HEK293 (cell line): ENCODE data around the gene METAP1D.

ENCODE experiments used
- GLIS2 ChIP-seq: fragments of 450-650 bp; formaldehyde crosslinking; IDR thresholded peaks from 2 replicates; pipeline ENCODE4 v1.5.1; 2016; ENCODE audit warnings: missing biosample characterization, missing genetic modification characterization
- HOXC10 ChIP-seq: sonication (generic); formaldehyde crosslinking; IDR thresholded peaks from 2 replicates; pipeline ENCODE4 v1.8.1; 2023; ENCODE audit warnings: mild to moderate bottlenecking, missing genetic modification reagents
- KLF1 ChIP-seq: fragments of 450-650 bp; formaldehyde crosslinking; IDR thresholded peaks from 2 replicates; pipeline ENCODE4 v1.5.1; 2016; ENCODE audit warnings: missing biosample characterization, missing genetic modification characterization
- PRDM1 ChIP-seq: fragments of 450-650 bp; formaldehyde crosslinking; IDR thresholded peaks from 2 replicates; pipeline ENCODE4; 2016; ENCODE audit warnings: missing biosample characterization, missing genetic modification characterization
- REPIN1 ChIP-seq: fragments of 450-650 bp; formaldehyde crosslinking; IDR thresholded peaks from 2 replicates; pipeline ENCODE4 v1.5.1; 2017; ENCODE audit warnings: missing biosample characterization, missing genetic modification characterization, low read depth
- REST ChIP-seq: fragments of 450-650 bp; formaldehyde crosslinking; IDR thresholded peaks from 2 replicates; pipeline ENCODE4 v1.5.1; 2016; ENCODE audit warnings: missing biosample characterization, missing genetic modification characterization
- TCF7L2 ChIP-seq: IDR thresholded peaks from 2 replicates; pipeline ENCODE4 v1.6.1; 2011; ENCODE audit warnings: low read depth, mild to moderate bottlenecking, inconsistent platforms, low read length, moderate library complexity, borderline replicate concordance
- ZNF10 ChIP-seq: fragments of 450-650 bp; formaldehyde crosslinking; IDR thresholded peaks from 2 replicates; pipeline ENCODE4 v1.5.1; 2017; ENCODE audit warnings: missing biosample characterization, missing genetic modification characterization
- ZNF155 ChIP-seq: fragments of 450-650 bp; formaldehyde crosslinking; IDR thresholded peaks from 2 replicates; pipeline ENCODE4 v1.5.1; 2016; ENCODE audit warnings: missing biosample characterization, missing genetic modification characterization
- ZNF202 ChIP-seq: fragments of 450-650 bp; formaldehyde crosslinking; IDR thresholded peaks from 2 replicates; pipeline ENCODE4 v1.5.1; 2016; ENCODE audit warnings: missing biosample characterization, missing genetic modification characterization, borderline replicate concordance
- ZNF223 ChIP-seq: fragments of 450-650 bp; formaldehyde crosslinking; IDR thresholded peaks from 2 replicates; pipeline ENCODE4 v1.5.1; 2016; ENCODE audit warnings: missing biosample characterization, missing genetic modification characterization
- ZNF24 ChIP-seq: fragments of 450-650 bp; formaldehyde crosslinking; IDR thresholded peaks from 2 replicates; pipeline ENCODE4 v1.5.1; 2016; ENCODE audit warnings: missing biosample characterization, missing genetic modification characterization
- ZNF311 ChIP-seq: fragments of 450-650 bp; formaldehyde crosslinking; IDR thresholded peaks from 2 replicates; pipeline ENCODE4 v1.5.1; 2017; ENCODE audit warnings: missing biosample characterization, missing genetic modification characterization, borderline replicate concordance
- ZNF341 ChIP-seq: fragments of 450-650 bp; formaldehyde crosslinking; IDR thresholded peaks from 2 replicates; pipeline ENCODE4; 2016; ENCODE audit warnings: low read depth, missing biosample characterization, missing genetic modification characterization
- ZNF37A ChIP-seq: fragments of 450-650 bp; IDR thresholded peaks from 2 replicates; pipeline ENCODE4 v1.5.1; 2018; ENCODE audit warnings: missing biosample characterization, missing genetic modification characterization
- ZNF404 ChIP-seq: fragments of 450-650 bp; formaldehyde crosslinking; IDR thresholded peaks from 2 replicates; pipeline ENCODE4 v1.5.1; 2017; ENCODE audit warnings: missing biosample characterization, missing genetic modification characterization
- ZNF521 ChIP-seq: fragments of 450-650 bp; formaldehyde crosslinking; IDR thresholded peaks from 2 replicates; pipeline ENCODE4 v1.5.1; 2017; ENCODE audit warnings: missing biosample characterization, mild to moderate bottlenecking, missing genetic modification characterization
- ZNF621 ChIP-seq: fragments of 450-650 bp; formaldehyde crosslinking; IDR thresholded peaks from 2 replicates; pipeline ENCODE4 v1.5.1; 2017; ENCODE audit warnings: missing biosample characterization, missing genetic modification characterization
- ZNF624 ChIP-seq: fragments of 450-650 bp; formaldehyde crosslinking; IDR thresholded peaks from 2 replicates; pipeline ENCODE4 v1.5.1; 2017; ENCODE audit warnings: missing biosample characterization, missing genetic modification characterization
- ZNF768 ChIP-seq: fragments of 450-650 bp; formaldehyde crosslinking; IDR thresholded peaks from 2 replicates; pipeline ENCODE4 v1.5.1; 2018; ENCODE audit warnings: missing biosample characterization, mild to moderate bottlenecking, missing genetic modification characterization
- ZNF785 ChIP-seq: fragments of 450-650 bp; formaldehyde crosslinking; IDR thresholded peaks from 2 replicates; pipeline ENCODE4 v1.5.1; 2016; ENCODE audit warnings: missing biosample characterization, missing genetic modification characterization
- TF ChIP-seq, protein P1 (sequence below): fragments of 450-650 bp; formaldehyde crosslinking; IDR thresholded peaks from 2 replicates; pipeline ENCODE4 v1.5.1; 2017; ENCODE audit warnings: missing biosample characterization, missing genetic modification characterization
- TF ChIP-seq, protein P2 (sequence below): fragments of 450-650 bp; IDR thresholded peaks from 2 replicates; pipeline ENCODE4 v1.5.1; 2018; ENCODE audit warnings: missing biosample characterization, mild to moderate bottlenecking, missing genetic modification characterization
- TF ChIP-seq, protein P3 (sequence below): fragments of 450-650 bp; formaldehyde crosslinking; IDR thresholded peaks from 2 replicates; pipeline ENCODE4 v1.5.1; 2016; ENCODE audit warnings: missing biosample characterization, missing genetic modification characterization
- TF ChIP-seq, protein P4 (sequence below): IDR thresholded peaks from 2 replicates; pipeline ENCODE4 v1.6.1; 2011; ENCODE audit warnings: mild to moderate bottlenecking, low read depth, low read length, borderline replicate concordance
- TF ChIP-seq, protein P5 (sequence below): fragments of 450-650 bp; formaldehyde crosslinking; IDR thresholded peaks from 2 replicates; pipeline ENCODE4 v1.5.1; 2016; ENCODE audit warnings: missing biosample characterization, missing genetic modification characterization, low read depth

Gene METAP1D

DNA sequence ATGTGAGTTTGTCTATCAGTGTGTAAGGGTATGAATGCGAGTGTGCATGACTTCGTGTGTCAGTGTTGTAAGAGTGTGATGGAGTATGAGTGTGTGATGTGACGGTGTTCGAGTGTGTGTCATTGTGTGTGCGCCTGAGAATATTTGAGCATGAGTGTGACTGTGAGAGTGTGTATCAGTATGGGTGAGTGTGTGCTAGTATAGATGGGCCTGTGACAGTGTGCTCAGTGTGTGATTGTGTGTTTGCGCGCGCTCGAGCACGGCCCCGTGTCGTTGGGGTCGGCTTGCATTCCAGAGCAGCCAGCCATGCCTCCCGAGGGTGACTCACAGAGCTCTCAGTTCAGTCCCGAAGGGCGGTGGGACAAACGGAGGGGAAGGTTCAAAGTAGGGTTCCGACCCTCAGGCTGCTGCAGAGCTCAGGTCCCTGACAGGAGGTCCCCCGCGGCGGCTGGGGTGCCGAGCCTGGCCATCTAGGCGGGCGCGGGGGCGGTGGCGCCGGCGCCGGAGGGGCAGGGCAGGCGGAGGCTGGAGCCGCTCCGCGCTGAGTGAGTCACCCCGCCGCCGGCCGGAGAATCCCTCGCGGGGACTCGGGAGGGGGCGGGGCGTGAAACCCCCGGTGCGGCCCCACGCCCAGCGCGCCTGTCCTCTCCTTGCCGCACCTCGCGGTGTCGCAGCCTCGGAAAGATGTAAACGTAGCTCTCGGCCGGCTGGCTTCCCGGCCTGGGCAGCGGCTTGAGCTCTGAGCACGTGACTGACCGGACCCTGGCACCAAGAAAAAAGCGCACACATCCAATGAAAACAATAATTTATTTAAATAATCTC is 99.1 kb downstream of the METAP1D start (continued):
- TF ChIP-seq ZNF223 (tag by site-specific recombination) (no peak), ZNF341 (peak; percentile 73), REPIN1 (peak; percentile 31; the same call in 1 of the 2 replicates), ZNF621 (tag by site-specific recombination) (no peak), ZNF785 (tag by site-specific recombination) (no peak), PRDM1 (tag by site-specific recombination) (0 out of 2 replicates have a peak, but pooled peaks have one; percentile 34), KLF1 (tag by site-specific recombination) (peak; percentile 57), ZNF37A (no peak), ZNF768 (no peak), ZNF624 (tag by site-specific recombination) (peak; percentile 35; the same call in 1 of the 2 replicates), ZNF24 (tag by site-specific recombination) (peak; percentile 44), ZNF10 (no peak; the same call in 1 of the 2 replicates), GLIS2 (peak; percentile 90), HOXC10 (peak; percentile 77; the same call in 1 of the 2 replicates), ZNF404 (no peak), ZNF202 (no peak), TCF7L2 (0 out of 2 replicates have a peak, but pooled peaks have one; percentile 62), ZNF155 (tag by site-specific recombination) (no peak), ZNF311 (no peak), ZNF521 (tag by site-specific recombination) (no peak), REST (tag by site-specific recombination) (no peak)
- TF ChIP-seq, protein P1, sequence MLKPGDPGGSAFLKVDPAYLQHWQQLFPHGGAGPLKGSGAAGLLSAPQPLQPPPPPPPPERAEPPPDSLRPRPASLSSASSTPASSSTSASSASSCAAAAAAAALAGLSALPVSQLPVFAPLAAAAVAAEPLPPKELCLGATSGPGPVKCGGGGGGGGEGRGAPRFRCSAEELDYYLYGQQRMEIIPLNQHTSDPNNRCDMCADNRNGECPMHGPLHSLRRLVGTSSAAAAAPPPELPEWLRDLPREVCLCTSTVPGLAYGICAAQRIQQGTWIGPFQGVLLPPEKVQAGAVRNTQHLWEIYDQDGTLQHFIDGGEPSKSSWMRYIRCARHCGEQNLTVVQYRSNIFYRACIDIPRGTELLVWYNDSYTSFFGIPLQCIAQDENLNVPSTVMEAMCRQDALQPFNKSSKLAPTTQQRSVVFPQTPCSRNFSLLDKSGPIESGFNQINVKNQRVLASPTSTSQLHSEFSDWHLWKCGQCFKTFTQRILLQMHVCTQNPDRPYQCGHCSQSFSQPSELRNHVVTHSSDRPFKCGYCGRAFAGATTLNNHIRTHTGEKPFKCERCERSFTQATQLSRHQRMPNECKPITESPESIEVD, result no peak
- TF ChIP-seq, protein P2, sequence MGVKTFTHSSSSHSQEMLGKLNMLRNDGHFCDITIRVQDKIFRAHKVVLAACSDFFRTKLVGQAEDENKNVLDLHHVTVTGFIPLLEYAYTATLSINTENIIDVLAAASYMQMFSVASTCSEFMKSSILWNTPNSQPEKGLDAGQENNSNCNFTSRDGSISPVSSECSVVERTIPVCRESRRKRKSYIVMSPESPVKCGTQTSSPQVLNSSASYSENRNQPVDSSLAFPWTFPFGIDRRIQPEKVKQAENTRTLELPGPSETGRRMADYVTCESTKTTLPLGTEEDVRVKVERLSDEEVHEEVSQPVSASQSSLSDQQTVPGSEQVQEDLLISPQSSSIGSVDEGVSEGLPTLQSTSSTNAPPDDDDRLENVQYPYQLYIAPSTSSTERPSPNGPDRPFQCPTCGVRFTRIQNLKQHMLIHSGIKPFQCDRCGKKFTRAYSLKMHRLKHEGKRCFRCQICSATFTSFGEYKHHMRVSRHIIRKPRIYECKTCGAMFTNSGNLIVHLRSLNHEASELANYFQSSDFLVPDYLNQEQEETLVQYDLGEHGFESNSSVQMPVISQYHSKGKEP (tag by site-specific recombination), result no peak
- TF ChIP-seq, protein P3, sequence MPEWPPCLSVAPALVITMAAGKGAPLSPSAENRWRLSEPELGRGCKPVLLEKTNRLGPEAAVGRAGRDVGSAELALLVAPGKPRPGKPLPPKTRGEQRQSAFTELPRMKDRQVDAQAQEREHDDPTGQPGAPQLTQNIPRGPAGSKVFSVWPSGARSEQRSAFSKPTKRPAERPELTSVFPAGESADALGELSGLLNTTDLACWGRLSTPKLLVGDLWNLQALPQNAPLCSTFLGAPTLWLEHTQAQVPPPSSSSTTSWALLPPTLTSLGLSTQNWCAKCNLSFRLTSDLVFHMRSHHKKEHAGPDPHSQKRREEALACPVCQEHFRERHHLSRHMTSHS (tag by site-specific recombination), result no peak
- TF ChIP-seq, protein P4, sequence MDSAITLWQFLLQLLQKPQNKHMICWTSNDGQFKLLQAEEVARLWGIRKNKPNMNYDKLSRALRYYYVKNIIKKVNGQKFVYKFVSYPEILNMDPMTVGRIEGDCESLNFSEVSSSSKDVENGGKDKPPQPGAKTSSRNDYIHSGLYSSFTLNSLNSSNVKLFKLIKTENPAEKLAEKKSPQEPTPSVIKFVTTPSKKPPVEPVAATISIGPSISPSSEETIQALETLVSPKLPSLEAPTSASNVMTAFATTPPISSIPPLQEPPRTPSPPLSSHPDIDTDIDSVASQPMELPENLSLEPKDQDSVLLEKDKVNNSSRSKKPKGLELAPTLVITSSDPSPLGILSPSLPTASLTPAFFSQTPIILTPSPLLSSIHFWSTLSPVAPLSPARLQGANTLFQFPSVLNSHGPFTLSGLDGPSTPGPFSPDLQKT, result no peak
- TF ChIP-seq, protein P5, sequence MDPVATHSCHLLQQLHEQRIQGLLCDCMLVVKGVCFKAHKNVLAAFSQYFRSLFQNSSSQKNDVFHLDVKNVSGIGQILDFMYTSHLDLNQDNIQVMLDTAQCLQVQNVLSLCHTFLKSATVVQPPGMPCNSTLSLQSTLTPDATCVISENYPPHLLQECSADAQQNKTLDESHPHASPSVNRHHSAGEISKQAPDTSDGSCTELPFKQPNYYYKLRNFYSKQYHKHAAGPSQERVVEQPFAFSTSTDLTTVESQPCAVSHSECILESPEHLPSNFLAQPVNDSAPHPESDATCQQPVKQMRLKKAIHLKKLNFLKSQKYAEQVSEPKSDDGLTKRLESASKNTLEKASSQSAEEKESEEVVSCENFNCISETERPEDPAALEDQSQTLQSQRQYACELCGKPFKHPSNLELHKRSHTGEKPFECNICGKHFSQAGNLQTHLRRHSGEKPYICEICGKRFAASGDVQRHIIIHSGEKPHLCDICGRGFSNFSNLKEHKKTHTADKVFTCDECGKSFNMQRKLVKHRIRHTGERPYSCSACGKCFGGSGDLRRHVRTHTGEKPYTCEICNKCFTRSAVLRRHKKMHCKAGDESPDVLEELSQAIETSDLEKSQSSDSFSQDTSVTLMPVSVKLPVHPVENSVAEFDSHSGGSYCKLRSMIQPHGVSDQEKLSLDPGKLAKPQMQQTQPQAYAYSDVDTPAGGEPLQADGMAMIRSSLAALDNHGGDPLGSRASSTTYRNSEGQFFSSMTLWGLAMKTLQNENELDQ (tag by site-specific recombination), result no peak
